BJ (cell line): ENCODE measurements around the gene KLHL14. TPM values are rescaled to one million over a fixed set of nuclear protein-coding genes. Genes with fewer than 3 reads are reported as not detected.
A peak's percentile ranks its signal among the peaks of the same experiment; 100 is the strongest.

ENCODE experiments used
- CTCF ChIA-PET: fragments of 350-600 bp; formaldehyde crosslinking; extraction: SDS; loops from one replicate; lab custom pipeline; 2021; ENCODE audit warnings: antibody characterized with exemption, inconsistent platforms; lab: Yijun Ruan, JAX
- POLR2A ChIA-PET: fragments of 300-600 bp; sonication (Branson Sonifier 250); formaldehyde crosslinking; extraction: SDS; loops from one replicate; lab custom pipeline; 2021; ENCODE audit warnings: antibody characterized with exemption; lab: Charles Lee
- DNase-seq: peaks from one replicate; pipeline ENCODE4 v3.0.0-alpha.2; 2011; ENCODE audit warnings: low read depth
- H3K27me3 ChIP-seq: 2 replicates; pipeline ENCODE4 v1.6.0; 2011; ENCODE audit warnings: low read length; ENCODE audit not compliant: control insufficient read depth, insufficient read depth
- H3K36me3 ChIP-seq: 2 replicates; pipeline ENCODE4 v1.5.1; 2011; ENCODE audit warnings: low read length; ENCODE audit not compliant: control insufficient read depth, insufficient read depth
- H3K4me3 ChIP-seq: 2 replicates; pipeline ENCODE4 v1.5.1; 2011; ENCODE audit warnings: low read depth, mild to moderate bottlenecking, control low read depth, low read length
- polyA plus RNA-seq: library from polyadenylated mRNA; depleted of rRNA; stranded (reverse); fragments of >200 nt; gene quantifications from 2 replicates; pipeline ENCODE4 v1.2.3, GENCODE V29; 2011
- TF ChIP-seq, protein P1 (sequence below): IDR thresholded peaks from 2 replicates; pipeline ENCODE4 v1.5.1; 2011; ENCODE audit warnings: low read depth, mild to moderate bottlenecking, control low read depth, inconsistent platforms, low read length, moderate library complexity; ENCODE audit not compliant: insufficient read depth

Gene KLHL14
- polyA plus RNA-seq, 1 experiment, result not detected

GRCh38 chr18:32717126-32717525 is 55.7 kb downstream of the KLHL14 start:
- ChIA-PET CTCF (no interaction called here), POLR2A (no interaction called here)
- Histone ChIP-seq H3K4me3 (no peak overlapping the region), H3K36me3 (no peaks in the 10 kb centered on the region), H3K27me3 (no peaks in the 10 kb centered on the region)
- no peak for DNase-seq
- TF ChIP-seq, protein P1, sequence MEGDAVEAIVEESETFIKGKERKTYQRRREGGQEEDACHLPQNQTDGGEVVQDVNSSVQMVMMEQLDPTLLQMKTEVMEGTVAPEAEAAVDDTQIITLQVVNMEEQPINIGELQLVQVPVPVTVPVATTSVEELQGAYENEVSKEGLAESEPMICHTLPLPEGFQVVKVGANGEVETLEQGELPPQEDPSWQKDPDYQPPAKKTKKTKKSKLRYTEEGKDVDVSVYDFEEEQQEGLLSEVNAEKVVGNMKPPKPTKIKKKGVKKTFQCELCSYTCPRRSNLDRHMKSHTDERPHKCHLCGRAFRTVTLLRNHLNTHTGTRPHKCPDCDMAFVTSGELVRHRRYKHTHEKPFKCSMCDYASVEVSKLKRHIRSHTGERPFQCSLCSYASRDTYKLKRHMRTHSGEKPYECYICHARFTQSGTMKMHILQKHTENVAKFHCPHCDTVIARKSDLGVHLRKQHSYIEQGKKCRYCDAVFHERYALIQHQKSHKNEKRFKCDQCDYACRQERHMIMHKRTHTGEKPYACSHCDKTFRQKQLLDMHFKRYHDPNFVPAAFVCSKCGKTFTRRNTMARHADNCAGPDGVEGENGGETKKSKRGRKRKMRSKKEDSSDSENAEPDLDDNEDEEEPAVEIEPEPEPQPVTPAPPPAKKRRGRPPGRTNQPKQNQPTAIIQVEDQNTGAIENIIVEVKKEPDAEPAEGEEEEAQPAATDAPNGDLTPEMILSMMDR, result no peak

GRCh38 chr18:32714571-32715148 is 58.2 kb downstream of the KLHL14 start:
- TF ChIP-seq, protein P1, result peak; percentile 64
- Histone ChIP-seq H3K36me3 (no peaks in the 10 kb centered on the region), H3K4me3 (no peak overlapping the region), H3K27me3 (no peaks in the 10 kb centered on the region)
- no peak for DNase-seq
- CTCF ChIA-PET, result interaction anchor here (0.6 to 1.4 kb wide), 4 partner anchors 9 to 60 kb away, joined by 3 to 5 read pairs (median 3); no protein-coding TSS in a partner anchor
- POLR2A ChIA-PET, result no interaction called here

- TF ChIP-seq, protein P1, result no peak
- Histone ChIP-seq H3K27me3 (no peaks in the 10 kb centered on the region), H3K4me3 (no peak overlapping the region), H3K36me3 (no peaks in the 10 kb centered on the region)
- CTCF ChIA-PET, result no interaction called here
- POLR2A ChIA-PET, result no interaction called here
- no peak for DNase-seq
Measured at GRCh38 chr18:32712860-32713259, 60.0 kb downstream of the KLHL14 start.

DNA sequence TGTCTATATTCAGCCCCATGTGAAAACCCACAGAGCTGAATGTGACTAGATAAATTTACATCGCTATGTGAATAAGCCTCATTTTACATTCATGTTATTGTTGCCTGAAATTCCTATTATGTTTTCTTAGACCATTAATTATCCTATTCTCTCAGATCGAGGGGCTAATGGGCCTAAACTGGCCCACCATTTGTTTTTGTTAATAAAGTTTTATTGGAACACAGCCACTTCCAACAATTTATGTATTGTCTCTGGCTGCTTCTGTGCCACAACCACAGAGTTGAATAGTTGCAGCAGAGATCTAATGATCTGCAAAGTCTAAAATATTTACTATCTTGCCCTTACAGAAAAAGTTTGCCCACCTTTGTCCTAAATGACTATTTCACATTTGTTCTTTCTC is 61.0 kb downstream of the KLHL14 start:
- TF ChIP-seq, protein P1, result no peak
- POLR2A ChIA-PET, result no interaction called here
- Histone ChIP-seq H3K36me3 (no peaks in the 10 kb centered on the region), H3K4me3 (no peak overlapping the region), H3K27me3 (no peaks in the 10 kb centered on the region)
- CTCF ChIA-PET, result no interaction called here
- no peak for DNase-seq

GRCh38 chr18:32707586-32707985 is 65.2 kb downstream of the KLHL14 start:
- ChIA-PET POLR2A (no interaction called here), CTCF (interaction anchor here (1.4 kb wide), 1 partner anchor 16 kb away, joined by 4 read pairs; no protein-coding TSS in a partner anchor)
- Histone ChIP-seq H3K27me3 (no peaks in the 10 kb centered on the region), H3K36me3 (no peaks in the 10 kb centered on the region), H3K4me3 (no peak overlapping the region)
- TF ChIP-seq, protein P1, result no peak
- DNase-seq, result no peak
